Esophagus muscularis mucosa (tissue), 4 donors: ENCODE results near the gene ZNF750. TPM values are rescaled to one million over a fixed set of nuclear protein-coding genes. Genes with fewer than 3 reads are reported as not detected.

Experiments
- DNase-seq: peaks from one replicate; pipeline ENCODE4 v3.0.0-alpha.2; 2017; ENCODE audit errors: extremely low spot score
- H3K27ac ChIP-seq, 4 donors: fragments of 200-600 bp; sonication (generic); replicated peaks in 1 of 4; 1 replicate in 3 of 4; 2 replicates in 1 of 4; pipeline ENCODE4 v1.5.1; 2016 to 2019; ENCODE audit warnings: mild to moderate bottlenecking in 1 of 4
- H3K27me3 ChIP-seq, 4 donors: fragments of 200-600 bp; sonication (generic); one replicate each; pipeline versions ENCODE4 v1.5.1 to v1.6.0; 2016 to 2019
- H3K36me3 ChIP-seq, 4 donors: fragments of 200-600 bp; sonication (generic); one replicate each; pipeline ENCODE4 v1.5.1; 2016 to 2019
- H3K4me1 ChIP-seq, 4 donors: fragments of 200-600 bp; sonication (generic); one replicate each; pipeline ENCODE4 v1.5.1; 2016 to 2019
- H3K4me3 ChIP-seq, 4 donors: fragments of 200-600 bp; sonication (generic); 1 replicate in 2 of 4; 2 replicates in 2 of 4; pipeline ENCODE4 v1.5.1; 2016 to 2019; ENCODE audit warnings: mild to moderate bottlenecking in 4 of 4, moderate library complexity in 1 of 4
- H3K9me3 ChIP-seq, 4 donors: fragments of 200-600 bp; sonication (generic); 1 replicate in 3 of 4; 2 replicates in 1 of 4; pipeline ENCODE4 v1.5.1; 2016 to 2019
- CTCF ChIP-seq, 3 experiments: fragments of 200-600 bp in 2 of 3; fragments of 450-650 bp in 1 of 3; sonication (generic) in 2 of 3; IDR thresholded peaks; one replicate each; pipeline ENCODE4 v1.5.1; 2017 to 2019; ENCODE audit warnings: antibody characterized with exemption in 3 of 3, mild to moderate bottlenecking in 2 of 3, moderate library complexity in 1 of 3
- EP300 ChIP-seq: sonication (generic); formaldehyde crosslinking; IDR thresholded peaks from one replicate; pipeline ENCODE4 v1.6.1; 2017; ENCODE audit warnings: antibody characterized with exemption
- POLR2A ChIP-seq: fragments of 450-650 bp; IDR thresholded peaks from one replicate; pipeline ENCODE4 v1.6.1; 2017; ENCODE audit warnings: antibody characterized with exemption, moderate library complexity, mild to moderate bottlenecking, low read depth
- POLR2AphosphoS5 ChIP-seq, 2 donors: sonication (generic); formaldehyde crosslinking; IDR thresholded peaks; one replicate each; pipeline ENCODE4 v1.6.1; 2017; ENCODE audit warnings: antibody characterized with exemption in 2 of 2
- WGBS: methylation state at CpG from one replicate; pipeline ENCODE4 v1.1.5; 2018; 5-methylcytosine and 5-hydroxymethylcytosine counted together
- intact Hi-C: fragments of 100-400 bp; cut with DNase I; formaldehyde crosslinking; loops from one replicate; pipeline ENCODE4 v1.15.1; 2023
- total RNA-seq, 4 donors: library from RNA; depleted of rRNA; stranded (reverse); fragments of >200 nt; gene quantifications; one replicate each; pipeline versions ENCODE4 v1.1.0 to v1.2.1, GENCODE V29; 2016

Gene ZNF750
- total RNA-seq, 4 donors from 2014 or later: not detected

- H3K9me3 ChIP-seq: no peaks in the 10 kb centered on the region
- DNase-seq: no peak
- H3K27me3 ChIP-seq: no peaks in the 10 kb centered on the region
- H3K4me3 ChIP-seq: no peak overlapping the region
- H3K27ac ChIP-seq: no peak overlapping the region
- peaks cover 23 to 41% (median 32%) of the 10 kb centered on the region in 4 donors for H3K4me1 ChIP-seq
- H3K36me3 ChIP-seq: peaks cover 14 to 48% (median 34%) of the 10 kb centered on the region in 4 donors
- intact Hi-C loops: loop anchor here (10.0 kb wide), 1 partner anchor 85 kb away; no protein-coding TSS in a partner anchor
- TF ChIP-seq POLR2A (no peak), EP300 (no peak), POLR2AphosphoS5 (IDR thresholded peaks at IDR 0.05) (no peak), CTCF (IDR thresholded peaks at IDR 0.05) (no peak)
- WGBS: 94% methylated on average over 35 of the region's 35 CpGs
These were observed 30.3 kb upstream of the ZNF750 start for GRCh38 chr17:82870091-82870491.

GRCh38 chr17:82869536-82869935, 29.7 kb upstream of the ZNF750 start:
- WGBS: 93% methylated on average over 11 of the region's 11 CpGs

GRCh38 chr17:82868715-82869131, 28.9 kb upstream of the ZNF750 start:
- Histone ChIP-seq H3K27me3 (no peaks in the 10 kb centered on the region), H3K9me3 (no peaks in the 10 kb centered on the region), H3K36me3 (peaks cover 14 to 48% (median 33%) of the 10 kb centered on the region in 4 donors), H3K27ac (no peak overlapping the region), H3K4me3 (no peak overlapping the region), H3K4me1 (peaks cover 37 to 54% (median 44%) of the 10 kb centered on the region in 4 donors)
- DNase-seq: no peak
- TF ChIP-seq CTCF (IDR thresholded peaks at IDR 0.05) (no peak), EP300 (no peak), POLR2AphosphoS5 (IDR thresholded peaks at IDR 0.05) (no peak)
- WGBS: 93% methylated on average over 21 of the region's 21 CpGs
- intact Hi-C loops: no loop called here

More at GRCh38 chr17:82869536-82869935, 29.7 kb upstream of the ZNF750 start:
- Histone ChIP-seq H3K27ac (no peak overlapping the region), H3K4me1 (peaks cover 29 to 46% (median 36%) of the 10 kb centered on the region in 4 donors), H3K27me3 (no peaks in the 10 kb centered on the region), H3K4me3 (no peak overlapping the region), H3K9me3 (no peaks in the 10 kb centered on the region), H3K36me3 (peaks cover 14 to 48% (median 34%) of the 10 kb centered on the region in 4 donors)
- no peak for DNase-seq
- TF ChIP-seq POLR2A: no peak
- no peak for TF ChIP-seq CTCF (IDR thresholded peaks at IDR 0.05)
- no peak for TF ChIP-seq EP300
- TF ChIP-seq POLR2AphosphoS5 (IDR thresholded peaks at IDR 0.05): no peak
- intact Hi-C loops: no loop called here

GRCh38 chr17:82867763-82868325, 28.0 kb upstream of the ZNF750 start:
- no peaks in the 10 kb centered on the region for H3K9me3 ChIP-seq
- no peak for DNase-seq
- TF ChIP-seq EP300 (no peak), CTCF (IDR thresholded peaks at IDR 0.05) (no peak), POLR2AphosphoS5 (IDR thresholded peaks at IDR 0.05) (no peak), POLR2A (no peak)
- no peak overlapping the region for H3K27ac ChIP-seq
- intact Hi-C loops: no loop called here
- peaks cover 44 to 60% (median 49%) of the 10 kb centered on the region in 4 donors for H3K4me1 ChIP-seq
- WGBS: 93% methylated on average over 18 of the region's 18 CpGs
- no peak overlapping the region for H3K4me3 ChIP-seq
- H3K27me3 ChIP-seq: no peaks in the 10 kb centered on the region
- peaks cover 14 to 48% (median 29%) of the 10 kb centered on the region in 4 donors for H3K36me3 ChIP-seq
